Neutrophil (primary cell): ENCODE data around the gene ARRDC4.

Experiments used
- H3K27ac ChIP-seq: fragments of 200-600 bp; sonication (generic); 2 replicates; pipeline ENCODE4 v1.5.1; 2016; ENCODE audit warnings: mild to moderate bottlenecking, moderate library complexity
- H3K27me3 ChIP-seq: fragments of 200-600 bp; sonication (generic); 2 replicates; pipeline ENCODE4 v1.6.0; 2016; ENCODE audit warnings: mild to moderate bottlenecking
- H3K36me3 ChIP-seq: fragments of 200-600 bp; sonication (generic); 2 replicates; pipeline ENCODE4 v1.5.1; 2017
- H3K4me1 ChIP-seq, 2 experiments: fragments of 200-600 bp in 1 of 2; sonication (generic) in 1 of 2; 1 replicate in 1 of 2; 2 replicates in 1 of 2; pipeline versions ENCODE4 v1.5.1 to v1.6.1; 2013 to 2016; ENCODE audit warnings: low read depth in 1 of 2, low read length in 1 of 2, mild to moderate bottlenecking in 1 of 2, moderate library complexity in 1 of 2; ENCODE audit not compliant: control insufficient read depth in 1 of 2, insufficient read depth in 1 of 2
- H3K4me3 ChIP-seq, 2 experiments: fragments of 200-600 bp in 1 of 2; sonication (generic) in 1 of 2; 1 replicate in 1 of 2; 2 replicates in 1 of 2; pipeline ENCODE4 v1.5.1; 2013 to 2016; ENCODE audit warnings: low read depth in 1 of 2, low read length in 1 of 2, mild to moderate bottlenecking in 1 of 2, moderate library complexity in 1 of 2
- H3K9me3 ChIP-seq: fragments of 200-600 bp; sonication (generic); 2 replicates; pipeline ENCODE4 v1.5.1; 2016
- CTCF ChIP-seq: fragments of 200-600 bp; sonication (generic); IDR thresholded peaks from 2 replicates; pipeline ENCODE4 v1.5.1; 2016; ENCODE audit warnings: antibody characterized with exemption

Gene ARRDC4

GRCh38 chr15:98013631-98014030 is 53.1 kb downstream of the ARRDC4 start:
- H3K4me3 ChIP-seq: no peak overlapping the region
- H3K27me3 ChIP-seq: peaks cover 12% of the 10 kb centered on the region
- no peak for TF ChIP-seq CTCF
- H3K9me3 ChIP-seq: no peaks in the 10 kb centered on the region
- no peak overlapping the region for H3K27ac ChIP-seq
- H3K4me1 ChIP-seq: no peaks in the 10 kb centered on the region
- no peaks in the 10 kb centered on the region for H3K36me3 ChIP-seq

- H3K9me3 ChIP-seq: no peaks in the 10 kb centered on the region
- peaks cover 4% of the 10 kb centered on the region for H3K27me3 ChIP-seq
- no peaks in the 10 kb centered on the region for H3K36me3 ChIP-seq
- H3K4me1 ChIP-seq: no peaks in the 10 kb centered on the region
- no peak overlapping the region for H3K4me3 ChIP-seq
- H3K27ac ChIP-seq: no peak overlapping the region
- no peak for TF ChIP-seq CTCF
These were observed 56.9 kb downstream of the ARRDC4 start for GRCh38 chr15:98017150-98017964.

- Histone ChIP-seq H3K36me3 (no peaks in the 10 kb centered on the region), H3K4me3 (no peak overlapping the region), H3K27me3 (no peaks in the 10 kb centered on the region), H3K4me1 (no peaks in the 10 kb centered on the region), H3K27ac (no peak overlapping the region), H3K9me3 (no peaks in the 10 kb centered on the region)
- no peak for TF ChIP-seq CTCF
These were observed 58.4 kb downstream of the ARRDC4 start for GRCh38 chr15:98018761-98019351.
